Testis (tissue), 2 donors: ENCODE data around the gene PAQR8.

Experiments used
- POLR2A ChIP-seq: fragments of 450-650 bp; IDR thresholded peaks from one replicate; pipeline ENCODE4 v1.6.1; 2017; ENCODE audit warnings: antibody characterized with exemption, mild to moderate bottlenecking, moderate library complexity
- TF ChIP-seq, protein P1 (sequence below), 3 experiments: fragments of 450-650 bp in 2 of 3; fragments of 200-600 bp in 1 of 3; sonication (generic) in 1 of 3; IDR thresholded peaks; one replicate each; pipeline ENCODE4 v1.5.1; 2016 to 2019; ENCODE audit warnings: antibody characterized with exemption in 3 of 3, mild to moderate bottlenecking in 2 of 3, moderate library complexity in 1 of 3

- TF ChIP-seq, protein P1, sequence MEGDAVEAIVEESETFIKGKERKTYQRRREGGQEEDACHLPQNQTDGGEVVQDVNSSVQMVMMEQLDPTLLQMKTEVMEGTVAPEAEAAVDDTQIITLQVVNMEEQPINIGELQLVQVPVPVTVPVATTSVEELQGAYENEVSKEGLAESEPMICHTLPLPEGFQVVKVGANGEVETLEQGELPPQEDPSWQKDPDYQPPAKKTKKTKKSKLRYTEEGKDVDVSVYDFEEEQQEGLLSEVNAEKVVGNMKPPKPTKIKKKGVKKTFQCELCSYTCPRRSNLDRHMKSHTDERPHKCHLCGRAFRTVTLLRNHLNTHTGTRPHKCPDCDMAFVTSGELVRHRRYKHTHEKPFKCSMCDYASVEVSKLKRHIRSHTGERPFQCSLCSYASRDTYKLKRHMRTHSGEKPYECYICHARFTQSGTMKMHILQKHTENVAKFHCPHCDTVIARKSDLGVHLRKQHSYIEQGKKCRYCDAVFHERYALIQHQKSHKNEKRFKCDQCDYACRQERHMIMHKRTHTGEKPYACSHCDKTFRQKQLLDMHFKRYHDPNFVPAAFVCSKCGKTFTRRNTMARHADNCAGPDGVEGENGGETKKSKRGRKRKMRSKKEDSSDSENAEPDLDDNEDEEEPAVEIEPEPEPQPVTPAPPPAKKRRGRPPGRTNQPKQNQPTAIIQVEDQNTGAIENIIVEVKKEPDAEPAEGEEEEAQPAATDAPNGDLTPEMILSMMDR (IDR thresholded peaks at IDR 0.05): no peak
- no peak for TF ChIP-seq POLR2A
Observed at GRCh38 chr6:52362443-52363227, 684 bp downstream of the PAQR8 start.
